Osteoblast (primary cell): ENCODE measurements around the gene TIMP1. TPM values are rescaled to one million over a fixed set of nuclear protein-coding genes. Genes with fewer than 3 reads are reported as not detected.

ENCODE experiments used
- DNase-seq: peaks from one replicate; pipeline ENCODE4 v3.0.0; 2011; ENCODE audit warnings: low spot score, mixed read lengths; ENCODE audit not compliant: insufficient read length; ENCODE audit errors: missing footprints
- H2AFZ ChIP-seq: 2 replicates; pipeline ENCODE4 v1.6.0; 2011; ENCODE audit warnings: mild to moderate bottlenecking, low read length
- H3K27ac ChIP-seq: 2 replicates; pipeline ENCODE4 v1.5.1; 2011; ENCODE audit warnings: mild to moderate bottlenecking, low read depth, low read length, moderate library complexity
- H3K27me3 ChIP-seq: 2 replicates; pipeline ENCODE4 v1.6.0; 2012; ENCODE audit warnings: mild to moderate bottlenecking, control low read depth, inconsistent platforms, low read length, moderate library complexity; ENCODE audit not compliant: insufficient read depth
- H3K36me3 ChIP-seq: 2 replicates; pipeline ENCODE4 v1.5.1; 2011; ENCODE audit warnings: mild to moderate bottlenecking, low read length, control low read depth, moderate library complexity; ENCODE audit not compliant: insufficient read depth
- H3K4me1 ChIP-seq: 2 replicates; pipeline ENCODE4 v1.5.1; 2011; ENCODE audit warnings: mild to moderate bottlenecking, low read length, control low read depth, moderate library complexity; ENCODE audit not compliant: insufficient read depth
- H3K4me2 ChIP-seq: 2 replicates; pipeline ENCODE4 v1.6.0; 2011; ENCODE audit warnings: mild to moderate bottlenecking, low read length; ENCODE audit not compliant: insufficient read depth
- H3K4me3 ChIP-seq: fragments of 200-600 bp; sonication (generic); 3 replicates; pipeline ENCODE4 v1.5.1; 2012; ENCODE audit warnings: mild to moderate bottlenecking, low read length, inconsistent platforms; ENCODE audit not compliant: insufficient read depth
- H3K79me2 ChIP-seq: 2 replicates; pipeline ENCODE4 v1.6.0; 2012; ENCODE audit warnings: mild to moderate bottlenecking, low read length, control low read depth, inconsistent platforms; ENCODE audit not compliant: insufficient read depth
- H3K9me3 ChIP-seq: 2 replicates; pipeline ENCODE4 v1.5.1; 2011; ENCODE audit warnings: low read depth, low read length, control low read depth
- H4K20me1 ChIP-seq: 2 replicates; pipeline ENCODE4 v1.6.0; 2012; ENCODE audit warnings: mild to moderate bottlenecking, low read length, control low read depth; ENCODE audit not compliant: insufficient read depth
- CTCF ChIP-seq: IDR thresholded peaks from 2 replicates; pipeline ENCODE4 v1.5.1; 2011; ENCODE audit warnings: mild to moderate bottlenecking, low read depth, low read length, moderate library complexity; ENCODE audit errors: extremely low read depth
- total RNA-seq: library from RNA; depleted of rRNA; stranded (reverse); fragments of >200 nt; gene quantifications from 2 replicates; pipeline ENCODE4 v1.2.3, GENCODE V29; 2012

Gene TIMP1
- total RNA-seq, 1 donor, result 904 TPM

GRCh38 chrX:47607091-47607490 is 24.9 kb downstream of the TIMP1 start:
- peaks cover 4% of the 10 kb centered on the region for H3K27me3 ChIP-seq
- DNase-seq, result no peak
- H2AFZ ChIP-seq, result no peak overlapping the region
- no peaks in the 10 kb centered on the region for H3K9me3 ChIP-seq
- H3K4me1 ChIP-seq, result no peaks in the 10 kb centered on the region
- no peaks in the 10 kb centered on the region for H4K20me1 ChIP-seq
- no peak overlapping the region for H3K4me2 ChIP-seq
- H3K36me3 ChIP-seq, result no peaks in the 10 kb centered on the region
- no peaks in the 10 kb centered on the region for H3K79me2 ChIP-seq
- H3K27ac ChIP-seq, result no peak overlapping the region
- no peak for TF ChIP-seq CTCF
- no peak overlapping the region for H3K4me3 ChIP-seq

- no peaks in the 10 kb centered on the region for H3K9me3 ChIP-seq
- H3K36me3 ChIP-seq, result no peaks in the 10 kb centered on the region
- no peak overlapping the region for H3K27ac ChIP-seq
- no peak for DNase-seq
- no peaks in the 10 kb centered on the region for H3K4me1 ChIP-seq
- no peak overlapping the region for H3K4me3 ChIP-seq
- no peak for TF ChIP-seq CTCF
- H3K27me3 ChIP-seq, result peaks cover 4% of the 10 kb centered on the region
- no peaks in the 10 kb centered on the region for H3K79me2 ChIP-seq
- no peak overlapping the region for H3K4me2 ChIP-seq
- no peaks in the 10 kb centered on the region for H4K20me1 ChIP-seq
- no peak overlapping the region for H2AFZ ChIP-seq
Measured at GRCh38 chrX:47608130-47608810, 26.0 kb downstream of the TIMP1 start.

GRCh38 chrX:47610511-47610910 is 28.3 kb downstream of the TIMP1 start:
- Histone ChIP-seq H3K27ac (no peak overlapping the region), H3K4me2 (no peak overlapping the region), H3K9me3 (no peaks in the 10 kb centered on the region), H3K4me1 (no peaks in the 10 kb centered on the region), H3K36me3 (no peaks in the 10 kb centered on the region), H3K4me3 (no peak overlapping the region), H2AFZ (no peak overlapping the region), H4K20me1 (no peaks in the 10 kb centered on the region), H3K79me2 (no peaks in the 10 kb centered on the region), H3K27me3 (no peaks in the 10 kb centered on the region)
- TF ChIP-seq CTCF, result no peak
- DNase-seq, result no peak

- no peak for DNase-seq
- no peaks in the 10 kb centered on the region for H3K4me1 ChIP-seq
Measured at GRCh38 chrX:47611489-47611888, 29.3 kb downstream of the TIMP1 start.

More at GRCh38 chrX:47611489-47611888, 29.3 kb downstream of the TIMP1 start:
- H3K9me3 ChIP-seq, result no peaks in the 10 kb centered on the region
- H3K27ac ChIP-seq, result no peak overlapping the region
- no peak overlapping the region for H3K4me2 ChIP-seq
- H3K79me2 ChIP-seq, result no peaks in the 10 kb centered on the region
- no peak for TF ChIP-seq CTCF
- no peak overlapping the region for H3K4me3 ChIP-seq
- H3K36me3 ChIP-seq, result no peaks in the 10 kb centered on the region
- no peak overlapping the region for H2AFZ ChIP-seq
- no peaks in the 10 kb centered on the region for H4K20me1 ChIP-seq
- no peaks in the 10 kb centered on the region for H3K27me3 ChIP-seq
